CD1c-positive myeloid dendritic cell (primary cell): Measurements from ENCODE around the gene SCAI.
"Not testable (repeated sequence)": the region's sequence is repeated elsewhere in the genome, so short reads cannot be mapped to it uniquely, and the experiment has no call there.

Source experiments
- DNase-seq: peaks from one replicate; pipeline ENCODE4 v3.0.0-alpha.2; 2016; ENCODE audit errors: extremely low spot score

SCAI gene

DNA sequence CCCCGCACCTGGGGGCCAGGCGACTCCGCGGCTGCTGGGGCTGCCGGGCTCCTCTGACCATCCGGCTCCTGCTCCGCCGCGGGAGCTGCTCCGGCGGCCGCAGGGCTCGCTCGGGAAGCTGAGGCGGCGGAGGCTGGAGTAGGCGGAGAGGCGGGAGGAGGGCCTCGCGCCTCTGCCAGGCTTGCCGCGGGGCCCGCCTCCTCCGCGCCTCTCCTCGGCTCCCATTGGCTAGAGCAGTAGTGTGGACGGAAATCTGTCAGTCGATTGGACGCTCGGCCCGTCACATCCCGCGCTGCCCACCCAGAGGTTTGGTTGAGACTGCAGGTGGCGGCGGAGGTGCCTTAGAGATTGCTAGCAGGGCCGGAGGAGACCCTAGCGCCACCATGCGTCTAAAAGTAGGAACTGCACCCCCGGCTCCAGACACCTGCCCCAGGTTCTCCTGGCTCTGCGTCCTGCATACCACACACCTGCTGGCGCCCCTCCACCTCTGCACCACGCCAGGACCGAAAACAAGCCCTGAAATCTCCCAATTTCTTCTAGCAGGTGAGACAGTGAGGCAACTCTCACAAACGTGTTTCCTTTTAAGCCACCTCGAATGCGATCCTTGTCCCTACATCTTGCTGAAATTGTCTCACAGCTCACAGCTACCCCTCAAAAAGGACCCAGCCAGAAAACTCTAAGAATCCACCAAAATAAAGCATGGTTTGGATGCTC lies at the start of gene SCAI:
Gene SCAI (minus strand): TSS at position 152 of the 714 bp plus-strand sequence. CDS start 91 bp downstream, at position 61.
- DNase-seq = peak; percentile 99

DNA sequence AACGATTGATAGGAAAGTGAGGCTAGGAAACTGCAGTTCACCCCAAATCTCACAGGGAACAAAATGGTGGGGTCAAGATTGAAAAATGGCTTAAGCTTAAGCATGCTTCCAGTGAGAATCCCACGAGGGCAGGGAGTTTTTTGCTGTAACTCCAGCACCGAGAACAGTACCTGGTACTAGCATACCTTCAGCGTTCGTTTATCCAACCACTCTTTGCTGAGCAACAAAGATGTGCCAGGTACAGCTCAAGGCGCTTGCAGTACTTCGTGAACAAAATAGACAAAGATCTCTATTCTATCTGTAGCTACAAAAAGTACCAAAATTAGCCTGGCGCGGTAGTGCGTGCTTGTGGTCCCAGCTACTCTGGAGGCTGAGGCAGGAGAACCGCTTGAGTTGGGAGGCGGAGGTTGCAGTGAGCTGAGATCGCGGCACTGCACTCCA lies 47.1 kb upstream of the SCAI start:
- no peak for DNase-seq

DNA sequence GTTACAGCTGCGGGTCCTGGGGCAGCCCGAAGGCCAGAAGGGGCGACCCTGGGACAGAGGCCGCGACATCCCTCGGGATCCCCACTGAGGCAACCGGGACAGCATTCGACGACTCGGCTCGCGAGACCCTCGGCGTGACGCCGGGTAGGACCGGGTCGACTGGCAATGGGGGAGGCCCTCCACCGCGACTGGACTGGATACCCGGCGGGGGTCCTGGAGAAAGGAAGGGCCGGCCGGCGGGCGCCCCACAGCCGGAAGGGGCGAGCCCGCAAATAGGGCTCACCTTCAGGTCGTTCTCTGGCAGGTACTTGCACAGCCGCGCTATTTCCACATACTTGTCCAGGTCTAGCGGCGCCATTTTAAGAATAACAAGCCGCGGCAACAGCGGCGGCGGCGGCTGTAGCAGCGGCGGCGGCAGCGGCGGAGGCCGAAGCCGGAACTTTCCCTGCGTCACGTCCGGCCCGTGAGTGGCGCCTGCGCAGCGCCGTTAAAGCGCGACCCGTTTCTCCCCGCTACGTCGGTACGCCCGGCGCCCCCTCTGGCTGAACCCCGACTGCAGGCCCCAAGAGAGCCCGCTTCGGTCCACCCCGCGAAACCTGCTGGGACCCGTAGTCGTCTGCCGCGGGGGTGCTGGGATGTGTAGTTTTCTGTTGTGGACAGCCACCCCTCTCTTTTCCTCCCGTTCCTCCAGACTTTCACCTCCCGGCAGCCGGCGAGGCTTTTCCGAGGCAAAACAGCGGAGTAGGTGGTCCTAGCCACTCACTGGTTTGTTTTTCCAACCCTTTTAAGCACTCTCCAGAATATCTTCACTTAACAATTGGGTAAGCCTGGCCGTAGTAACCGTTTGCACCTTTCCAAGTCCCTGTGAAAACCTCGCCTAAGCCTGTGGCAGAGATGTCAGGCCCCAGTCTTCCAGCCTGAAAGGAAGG lies 46.3 kb upstream of the SCAI start, which contains the start of gene PPP6C:
Gene PPP6C (minus strand): TSS at position 443 of the 929 bp plus-strand sequence. CDS start 85 bp downstream, at position 358.
- DNase-seq = peak; percentile 99

DNA sequence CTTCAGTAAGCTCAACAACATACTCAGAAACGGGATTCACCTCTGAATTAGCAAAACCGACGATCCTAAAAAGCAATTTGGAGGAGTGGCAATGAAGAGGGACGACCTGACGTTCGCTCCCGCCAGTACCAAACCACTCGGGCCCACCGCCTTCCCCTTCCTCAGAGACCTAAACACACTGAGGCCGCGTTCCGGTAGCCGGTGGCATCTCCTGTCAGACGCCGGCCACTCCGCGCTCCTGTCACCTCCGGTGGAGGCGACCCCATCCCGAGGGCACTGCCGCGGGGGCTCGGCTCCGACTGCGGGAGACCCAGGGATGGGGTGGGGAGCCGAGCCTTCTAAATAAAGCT lies 45.7 kb upstream of the SCAI start:
- peak; percentile 45 for DNase-seq

DNA sequence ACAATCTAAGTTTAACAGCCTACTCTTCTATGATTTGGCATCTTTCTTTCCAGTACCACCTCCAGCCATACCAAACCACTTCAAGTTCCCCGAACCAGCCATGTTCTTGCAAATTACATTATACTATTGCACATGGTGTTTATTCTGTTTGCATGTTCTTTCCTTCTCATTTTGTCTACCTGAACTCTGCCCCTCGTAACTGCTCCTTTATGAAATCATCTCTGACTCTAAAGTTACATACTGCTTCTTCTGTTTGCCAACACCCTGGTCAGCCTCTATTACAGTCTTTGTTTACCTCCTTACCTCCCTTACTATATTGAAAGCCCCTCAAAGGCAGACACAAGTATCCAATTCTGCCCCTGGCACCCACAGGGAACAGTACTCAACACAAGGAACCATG lies 40.2 kb upstream of the SCAI start:
- DNase-seq = no peak

DNA sequence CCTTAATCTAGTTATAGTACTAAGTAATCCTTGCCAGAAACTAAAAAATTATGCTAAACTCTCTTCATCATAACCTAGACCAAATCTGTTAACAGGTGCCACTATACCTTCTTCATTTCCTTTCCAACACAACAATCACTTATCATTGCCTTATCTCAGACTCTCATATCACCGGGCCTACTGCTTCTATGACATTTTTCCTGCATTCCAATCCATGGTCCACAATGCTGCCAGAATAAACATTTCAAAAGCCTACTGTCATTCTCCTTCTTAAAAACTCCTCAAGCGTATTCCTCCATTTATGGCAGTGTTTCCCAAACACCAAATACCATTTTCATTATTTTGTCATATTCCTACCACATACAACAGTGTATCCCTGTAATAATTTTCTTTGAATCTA lies 39.7 kb upstream of the SCAI start:
- no peak for DNase-seq

DNA sequence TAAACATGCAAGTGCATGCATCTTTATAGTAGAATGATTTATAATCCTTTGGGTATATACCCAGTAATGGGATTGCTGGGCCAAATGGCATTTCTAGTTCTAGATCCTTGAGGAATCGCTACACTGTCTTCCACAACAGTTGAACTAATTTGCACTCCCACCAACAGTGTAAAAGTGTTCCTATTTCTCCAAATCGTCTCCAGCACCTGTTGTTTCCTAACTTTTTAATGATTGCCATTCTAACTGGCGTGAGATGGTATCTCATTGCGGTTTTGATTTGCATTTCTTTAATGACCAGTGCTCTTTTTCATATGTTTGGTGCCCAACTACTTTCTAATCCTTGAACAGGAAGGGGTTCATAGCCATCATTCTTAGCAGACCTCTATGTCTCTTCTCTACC lies 38.4 kb upstream of the SCAI start:
- not testable (repeated sequence) for DNase-seq

DNA sequence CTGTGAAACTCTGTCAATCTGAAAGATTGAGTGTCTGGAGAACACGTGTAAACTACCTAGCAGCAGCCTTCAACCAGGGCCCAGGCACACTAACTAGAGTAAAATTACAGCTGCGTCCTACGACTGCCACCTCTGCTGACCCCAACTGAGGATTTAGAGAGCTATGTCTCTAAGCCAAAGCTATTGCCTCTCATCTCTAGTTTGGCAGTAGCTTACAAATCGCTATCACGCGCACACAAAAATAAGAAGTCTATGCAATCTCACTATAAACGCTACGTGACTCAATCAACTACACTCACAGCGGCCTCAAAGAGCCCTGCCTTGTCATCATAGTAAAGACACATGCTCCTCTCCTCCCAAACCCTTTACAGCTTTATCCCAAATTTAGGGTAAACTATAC lies 37.5 kb upstream of the SCAI start:
- DNase-seq = no peak

DNA sequence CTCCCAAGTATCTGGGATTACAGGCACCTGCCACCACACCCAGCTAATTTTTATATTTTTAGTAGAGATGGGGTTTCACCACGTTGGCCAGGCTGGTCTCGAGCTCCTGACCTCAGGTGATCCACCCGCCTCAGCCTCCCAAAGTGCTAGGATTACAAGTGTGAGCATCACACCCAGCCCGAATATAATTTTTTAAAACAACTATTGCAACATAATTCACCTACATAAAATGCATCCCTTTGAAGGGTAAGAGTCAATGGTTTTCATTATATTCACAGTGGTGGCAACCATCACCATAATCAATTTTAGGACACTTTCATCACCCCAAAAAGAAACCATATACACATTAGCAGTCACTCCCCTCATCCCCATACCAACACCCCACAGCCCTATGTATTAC lies 36.4 kb upstream of the SCAI start:
- DNase-seq = not testable (repeated sequence)

DNA sequence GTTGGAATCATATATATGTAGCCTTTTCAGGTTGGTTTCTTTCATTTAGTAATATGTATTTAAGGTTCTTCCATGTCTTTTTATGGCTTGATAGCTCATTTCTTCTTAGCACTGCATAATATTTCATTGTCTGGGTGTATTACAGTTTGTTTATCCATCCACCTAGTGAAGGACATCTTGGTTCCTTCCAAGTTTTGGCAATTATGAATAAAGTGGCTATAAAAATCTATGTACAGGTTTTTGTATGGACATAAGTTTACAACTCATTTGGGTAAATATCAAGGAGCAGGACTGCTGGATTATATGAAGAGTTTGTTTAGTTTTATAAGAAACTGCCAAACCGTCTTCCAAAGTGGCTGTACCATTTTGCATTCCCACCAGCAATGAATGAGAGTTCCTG lies 34.6 kb upstream of the SCAI start:
- no peak for DNase-seq

DNA sequence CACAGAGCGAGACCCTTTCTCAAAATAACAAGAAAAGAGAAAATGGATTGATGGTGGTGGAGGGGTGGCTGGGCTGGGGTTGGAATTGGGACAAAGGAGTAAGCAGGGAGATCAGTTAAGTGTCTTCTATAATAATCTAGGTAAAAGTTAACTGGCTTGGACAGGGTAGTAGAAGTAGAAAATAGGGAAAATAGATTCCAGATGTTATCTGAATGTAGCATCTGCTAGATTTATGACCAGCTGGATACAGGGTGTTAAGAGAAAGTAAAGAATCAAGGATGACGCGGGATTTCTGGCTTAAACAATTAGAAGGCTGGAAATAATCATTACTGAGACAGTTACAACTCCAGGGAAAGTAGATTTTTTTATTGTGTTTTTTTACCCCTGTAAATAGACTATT lies 33.3 kb upstream of the SCAI start:
- no peak for DNase-seq

DNA sequence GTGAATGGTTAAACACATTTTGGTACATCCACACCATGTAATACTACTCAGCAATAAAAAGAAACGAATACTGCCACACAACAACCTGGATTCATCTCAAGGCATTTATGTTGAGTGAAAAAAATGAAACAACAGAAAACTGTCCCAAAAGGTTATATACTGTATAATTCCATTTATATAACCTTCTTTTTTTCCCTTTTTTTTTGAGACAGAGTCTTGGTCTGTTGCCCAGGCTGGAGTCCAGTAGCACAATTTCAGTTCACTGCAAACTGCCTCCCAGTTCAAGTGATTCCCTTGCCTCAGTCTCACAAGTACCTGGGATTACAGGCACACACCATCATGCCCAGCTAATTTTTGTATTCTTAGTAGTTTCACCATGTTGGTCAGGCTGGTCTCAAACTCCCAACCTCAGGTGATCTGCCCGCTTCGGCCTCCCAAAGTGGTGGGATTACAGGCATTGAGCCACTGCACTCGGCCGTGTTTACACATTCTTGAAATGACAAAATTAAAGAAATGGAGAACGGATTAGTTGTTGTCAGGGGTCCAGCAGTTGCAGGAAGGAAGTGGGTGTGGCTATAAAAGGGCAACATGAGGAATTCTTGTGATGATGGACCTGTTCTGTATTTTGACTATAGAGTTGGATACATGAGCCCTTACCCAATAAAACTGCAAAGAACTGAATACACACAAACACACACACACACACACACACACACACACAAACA lies 28.9 kb upstream of the SCAI start:
- DNase-seq = no peak

DNA sequence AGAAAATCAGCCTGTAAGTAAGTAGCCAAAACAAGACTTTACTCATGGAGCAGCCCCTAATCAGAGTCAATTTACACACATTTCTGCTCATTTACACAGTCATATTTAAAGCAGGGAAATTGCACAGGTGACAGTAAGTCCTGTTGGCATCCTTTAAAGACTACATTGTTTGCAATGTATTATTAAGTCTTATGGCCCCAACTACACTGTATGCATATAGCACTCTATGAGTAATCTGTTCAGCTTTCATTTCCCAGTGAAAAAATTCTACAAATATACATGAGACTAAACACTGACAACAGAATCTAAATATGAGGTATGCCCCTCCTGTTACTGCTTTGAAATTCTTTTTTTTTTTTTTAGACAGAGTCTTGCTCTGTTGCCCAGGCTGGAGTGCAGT lies 26.6 kb upstream of the SCAI start:
- no peak for DNase-seq

DNA sequence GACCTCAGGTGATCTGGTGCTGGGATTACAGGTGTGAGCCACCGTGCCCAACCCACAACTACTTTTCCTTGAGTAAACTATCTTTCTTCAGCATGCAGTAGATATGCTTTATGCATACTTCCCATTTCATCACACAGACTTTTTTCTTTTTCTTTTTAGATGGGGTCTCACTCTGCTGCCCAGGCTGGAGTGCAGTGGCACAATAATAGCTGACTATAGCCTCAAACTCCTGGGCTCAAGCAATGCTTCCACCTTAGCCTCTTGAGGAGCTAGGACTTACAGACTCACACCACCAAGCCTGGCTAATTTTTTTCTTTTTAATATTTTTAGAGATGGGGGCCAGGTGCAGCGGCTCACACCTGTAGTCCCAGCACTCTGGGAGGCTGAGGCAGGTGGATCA lies 23.4 kb upstream of the SCAI start:
- DNase-seq = no peak

DNA sequence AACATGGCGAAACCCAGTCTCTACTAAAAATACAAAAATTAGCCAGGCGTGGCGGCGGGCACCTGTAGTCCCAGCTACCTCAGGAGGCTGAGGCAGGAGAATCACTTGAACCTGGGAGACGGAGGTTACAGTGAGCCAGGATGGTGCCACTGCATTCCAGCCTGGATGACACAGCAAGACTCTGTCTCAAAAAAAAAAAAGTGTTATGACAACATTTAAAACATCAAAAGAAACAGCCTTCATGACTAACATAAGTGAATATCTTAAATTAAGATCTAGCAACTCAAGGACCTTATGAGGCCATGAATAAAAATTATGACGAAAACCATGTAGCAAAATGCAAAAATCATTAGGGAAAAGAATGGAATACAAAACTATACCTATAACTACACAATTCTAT lies 19.6 kb upstream of the SCAI start:
- DNase-seq = not testable (repeated sequence)

DNA sequence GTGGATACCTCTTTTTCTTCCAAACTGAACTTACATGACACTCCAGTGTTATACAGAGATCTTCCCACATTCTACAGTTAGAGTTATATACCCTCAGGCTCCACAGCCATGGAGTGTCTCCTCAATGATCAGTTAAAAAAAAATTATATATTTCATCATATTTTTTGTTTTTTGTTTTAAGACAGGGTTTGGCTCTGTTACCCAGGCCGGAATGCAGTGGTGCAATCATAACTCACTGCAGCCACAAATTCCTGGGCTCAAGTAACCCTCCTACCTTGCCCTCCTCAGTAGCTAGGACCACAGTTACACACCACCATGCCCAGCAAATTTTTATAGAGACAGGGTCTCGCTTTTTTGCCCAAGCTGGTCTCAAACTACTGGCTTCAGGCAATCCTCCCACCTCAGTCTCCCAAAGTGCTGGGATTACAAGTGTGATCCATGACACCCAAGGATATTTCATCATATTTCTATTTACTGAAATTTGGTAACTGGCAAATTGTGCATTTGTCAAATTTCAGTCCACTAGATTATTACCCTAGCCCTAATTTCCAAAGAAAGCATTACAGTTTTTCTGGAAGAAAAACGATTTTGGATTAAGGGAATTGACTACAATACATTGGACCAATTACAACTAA lies 18.1 kb upstream of the SCAI start:
- DNase-seq = no peak

DNA sequence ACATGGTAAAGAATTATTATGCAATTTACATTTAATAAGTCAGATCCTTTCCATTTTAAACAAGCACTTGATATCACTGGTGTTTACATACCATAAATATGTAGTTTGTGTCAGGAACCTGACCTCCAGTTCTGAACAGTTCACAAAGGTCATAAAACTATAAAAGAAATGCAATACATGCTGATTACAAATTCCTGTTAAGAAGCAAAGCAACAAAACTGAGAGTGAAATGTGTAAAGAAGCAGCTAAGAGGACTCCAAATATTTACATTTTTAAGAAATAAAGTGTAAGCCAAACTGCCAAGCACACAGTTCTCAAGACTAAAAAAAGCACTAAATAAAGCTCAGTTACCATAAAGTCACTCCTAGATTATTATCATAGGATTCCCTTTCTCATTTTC lies 17.4 kb upstream of the SCAI start:
- no peak for DNase-seq

DNA sequence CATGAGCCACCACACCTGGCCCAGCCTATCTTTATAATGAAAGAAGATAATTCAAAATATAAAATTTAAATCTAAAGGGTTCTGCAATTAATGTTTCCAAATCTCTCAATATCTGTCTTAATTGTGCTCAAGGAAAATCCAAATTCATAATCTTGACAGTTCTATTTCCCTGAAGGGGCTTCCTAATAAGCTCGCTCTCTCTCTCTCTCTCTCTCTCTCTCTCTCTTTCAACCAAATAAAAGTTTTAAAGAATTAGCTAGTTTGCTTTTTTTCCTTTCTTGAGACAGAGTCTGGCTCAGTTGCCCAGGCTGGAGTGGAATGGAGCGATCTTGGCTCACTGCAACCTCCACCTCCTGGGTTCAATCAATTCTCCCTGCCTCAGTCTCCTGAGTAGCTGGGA lies 13.2 kb upstream of the SCAI start:
- no peak for DNase-seq

DNA sequence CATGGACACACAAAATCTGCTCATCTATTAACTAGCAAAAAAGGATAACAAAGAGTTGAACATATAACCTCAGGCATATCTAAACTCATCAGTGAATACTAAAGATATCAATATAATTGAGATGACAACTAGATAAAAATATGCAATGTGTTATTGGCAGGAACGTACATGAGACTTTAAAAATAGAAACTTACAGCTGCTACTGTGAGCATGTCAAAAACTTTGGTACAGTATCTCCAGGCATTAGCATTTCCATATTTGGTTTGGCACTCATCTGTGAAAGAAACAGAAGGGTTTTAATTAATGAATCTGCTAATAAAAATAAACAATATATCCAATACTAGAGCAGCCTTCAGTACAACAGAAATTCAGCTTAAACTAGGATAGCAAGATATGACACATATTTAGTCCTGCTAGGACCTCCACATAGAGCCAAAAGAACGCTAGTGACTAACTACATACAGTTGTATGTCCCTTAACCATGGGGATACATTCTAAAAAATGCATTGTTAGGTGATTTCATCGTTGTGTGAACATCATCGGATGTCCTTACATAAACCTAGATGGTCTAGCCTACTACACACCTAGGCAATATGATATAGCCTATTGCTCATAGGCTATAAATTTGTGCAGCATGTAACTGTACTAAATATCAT lies 10.5 kb upstream of the SCAI start:
- no peak for DNase-seq

DNA sequence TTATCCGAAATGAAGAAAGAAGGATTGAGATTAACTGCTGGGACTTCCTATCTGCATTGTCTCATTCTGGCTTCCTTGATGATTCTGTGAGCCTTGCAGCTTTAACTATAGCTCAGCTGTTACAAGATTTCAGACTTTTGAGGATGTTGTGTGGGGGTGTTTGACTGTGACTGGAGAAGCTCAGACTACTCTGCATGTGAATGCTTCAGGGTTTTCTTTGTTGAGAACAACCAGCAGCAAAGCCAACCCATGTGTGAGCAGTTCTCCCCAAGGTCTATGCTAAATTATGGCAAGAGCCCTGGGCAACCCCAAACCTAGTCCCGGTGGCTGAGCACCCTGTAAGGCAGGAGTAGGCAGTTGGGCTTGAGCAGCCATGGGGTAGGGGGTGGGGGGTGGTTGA lies 8.4 kb upstream of the SCAI start:
- DNase-seq = no peak
